ENCODE data around the gene OSBPL2.

GRCh38 chr20:62323146-62323979, 85.0 kb downstream of the OSBPL2 start:
- TF ChIP-seq POLR2AphosphoS5 (IDR thresholded peaks at IDR 0.05; ENCODE audit: low read depth, low read length) (no peak), SPI1 (IDR thresholded peaks at IDR 0.05; ENCODE audit: low read depth, low read length) (no peak), POLR2A (IDR thresholded peaks at IDR 0.05; ENCODE audit: low read depth, low read length) (no peak), TAF1 (IDR thresholded peaks at IDR 0.05; ENCODE audit: low read depth, low read length) (no peak), PAX5 (IDR thresholded peaks at IDR 0.05; ENCODE audit: insufficient read depth, low read length, severe bottlenecking) (no peak), POU2F2 (IDR thresholded peaks at IDR 0.05; ENCODE audit: low read depth, low read length) (no peak)

All from GM12891 (cell line).